MM.1S (cell line): Measurements from ENCODE around the gene PTPN20.
"Not testable (repeated sequence)": the region's sequence is repeated elsewhere in the genome, so short reads cannot be mapped to it uniquely, and the experiment has no call there.

Source experiments
- DNase-seq: peaks from one replicate; pipeline ENCODE4 v3.0.0-alpha.2; 2015
- H2AFZ ChIP-seq: fragments of 300-600 bp; sonication (generic); 2 replicates; pipeline ENCODE4 v1.6.0; 2016; ENCODE audit warnings: antibody characterized with exemption, low read length
- H3F3A ChIP-seq: fragments of 300-600 bp; sonication (generic); 2 replicates; pipeline ENCODE4 v1.6.1; 2016; ENCODE audit warnings: mild to moderate bottlenecking, antibody characterized with exemption, low read length, moderate library complexity, mixed read lengths; ENCODE audit not compliant: insufficient read depth
- H3K27ac ChIP-seq: fragments of 300-600 bp; sonication (generic); 2 replicates; pipeline ENCODE4 v1.5.1; 2016; ENCODE audit warnings: mild to moderate bottlenecking, low read length
- H3K27me3 ChIP-seq: fragments of 300-600 bp; sonication (generic); replicated peaks from 2 replicates; pipeline ENCODE4 v1.6.0; 2016; ENCODE audit warnings: low read length; ENCODE audit not compliant: insufficient read depth
- H3K36me3 ChIP-seq: fragments of 300-600 bp; sonication (generic); replicated peaks from 2 replicates; pipeline ENCODE4 v1.6.1; 2016; ENCODE audit warnings: mild to moderate bottlenecking, low read length, mixed read lengths; ENCODE audit not compliant: insufficient read depth
- H3K4me1 ChIP-seq: fragments of 300-600 bp; sonication (generic); 2 replicates; pipeline ENCODE4 v1.6.1; 2016; ENCODE audit warnings: low read length, mixed read lengths
- H3K4me2 ChIP-seq: fragments of 300-600 bp; sonication (generic); 2 replicates; pipeline ENCODE4 v1.6.0; 2016; ENCODE audit warnings: low read depth, low read length
- H3K4me3 ChIP-seq: fragments of 300-600 bp; sonication (generic); 2 replicates; pipeline ENCODE4 v1.5.1; 2016; ENCODE audit warnings: low read length, mixed read lengths
- H3K79me2 ChIP-seq: fragments of 300-600 bp; sonication (generic); 2 replicates; pipeline ENCODE4 v1.6.1; 2016; ENCODE audit warnings: mixed run types, low read length, mixed read lengths
- H3K9ac ChIP-seq: fragments of 300-600 bp; sonication (generic); 2 replicates; pipeline ENCODE4 v1.6.1; 2016; ENCODE audit warnings: low read length, mixed read lengths
- H3K9me2 ChIP-seq: fragments of 300-600 bp; sonication (generic); replicated peaks from 2 replicates; pipeline ENCODE4 v1.6.1; 2016; ENCODE audit warnings: mild to moderate bottlenecking, low read length, mixed read lengths; ENCODE audit not compliant: insufficient read depth
- H3K9me3 ChIP-seq: fragments of 300-600 bp; sonication (generic); replicated peaks from 2 replicates; pipeline ENCODE4 v1.6.1; 2016; ENCODE audit warnings: mild to moderate bottlenecking, low read length, mixed read lengths; ENCODE audit not compliant: insufficient read depth
- H4K20me1 ChIP-seq: fragments of 300-600 bp; sonication (generic); 2 replicates; pipeline ENCODE4 v1.6.1; 2016; ENCODE audit warnings: mild to moderate bottlenecking, low read length, moderate library complexity, mixed read lengths; ENCODE audit not compliant: insufficient read depth

The PTPN20 gene

GRCh38 chr10:46911144-46911876 lies at the start of gene PTPN20:
TSS of gene PTPN20 (plus strand) at chr10:46911428. CDS start at chr10:46932500, 21,072 bp downstream.
- H3K27ac ChIP-seq, H3K9ac ChIP-seq, H3K79me2 ChIP-seq, H3K4me3 ChIP-seq, DNase-seq, H3K27me3 ChIP-seq, H3K9me3 ChIP-seq, H3K4me1 ChIP-seq, H3K36me3 ChIP-seq, H2AFZ ChIP-seq, H3F3A ChIP-seq, H3K9me2 ChIP-seq, H4K20me1 ChIP-seq, H3K4me2 ChIP-seq: not testable (repeated sequence)

GRCh38 chr10:46869716-46870115 lies 41.5 kb upstream of the PTPN20 start:
- H3K4me1 ChIP-seq, H3K9me3 ChIP-seq, DNase-seq, H3K9me2 ChIP-seq, H4K20me1 ChIP-seq, H3K36me3 ChIP-seq, H2AFZ ChIP-seq, H3K4me3 ChIP-seq, H3K27me3 ChIP-seq, H3F3A ChIP-seq, H3K27ac ChIP-seq, H3K9ac ChIP-seq, H3K79me2 ChIP-seq, H3K4me2 ChIP-seq: not testable (repeated sequence)

- H4K20me1 ChIP-seq, H3K79me2 ChIP-seq, H3K4me2 ChIP-seq, H3K27me3 ChIP-seq, H2AFZ ChIP-seq, H3K4me1 ChIP-seq, H3K9ac ChIP-seq, H3K9me3 ChIP-seq, H3K36me3 ChIP-seq, H3K9me2 ChIP-seq, H3K4me3 ChIP-seq, H3K27ac ChIP-seq, H3F3A ChIP-seq, DNase-seq: not testable (repeated sequence)
Observed at GRCh38 chr10:46871583-46871982, 39.6 kb upstream of the PTPN20 start.

DNA sequence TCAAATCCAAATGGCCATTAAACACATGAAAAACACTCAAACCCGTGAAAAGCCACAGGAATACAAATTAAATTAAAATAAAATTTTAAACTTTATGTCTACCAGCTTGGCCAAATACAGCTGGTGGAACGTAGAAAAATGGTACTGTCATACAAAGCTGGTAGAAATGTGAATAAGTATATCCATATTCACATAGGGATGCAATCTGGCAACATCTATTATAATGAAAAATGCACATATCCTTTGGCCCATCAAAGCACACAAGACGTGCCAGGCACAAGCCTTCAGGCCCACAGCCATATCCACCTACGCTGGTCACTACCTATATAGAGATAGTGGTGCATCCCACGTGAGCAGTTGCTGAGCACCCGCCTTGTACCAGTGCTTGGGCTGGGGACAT lies 35.9 kb upstream of the PTPN20 start:
- H3K79me2 ChIP-seq, H3K4me3 ChIP-seq, H3K27me3 ChIP-seq, H2AFZ ChIP-seq, H3K9ac ChIP-seq, H3K4me2 ChIP-seq, H3K27ac ChIP-seq, H3K9me3 ChIP-seq, H3K9me2 ChIP-seq, H3K36me3 ChIP-seq, H3K4me1 ChIP-seq, H4K20me1 ChIP-seq, DNase-seq, H3F3A ChIP-seq: not testable (repeated sequence)

GRCh38 chr10:46876773-46877172 lies 34.5 kb upstream of the PTPN20 start:
- H3F3A ChIP-seq, H2AFZ ChIP-seq, H3K27ac ChIP-seq, H3K4me1 ChIP-seq, H3K9ac ChIP-seq, H3K4me2 ChIP-seq, H3K36me3 ChIP-seq, H3K9me2 ChIP-seq, H4K20me1 ChIP-seq, H3K79me2 ChIP-seq, H3K4me3 ChIP-seq, H3K9me3 ChIP-seq, H3K27me3 ChIP-seq, DNase-seq: not testable (repeated sequence)

DNA sequence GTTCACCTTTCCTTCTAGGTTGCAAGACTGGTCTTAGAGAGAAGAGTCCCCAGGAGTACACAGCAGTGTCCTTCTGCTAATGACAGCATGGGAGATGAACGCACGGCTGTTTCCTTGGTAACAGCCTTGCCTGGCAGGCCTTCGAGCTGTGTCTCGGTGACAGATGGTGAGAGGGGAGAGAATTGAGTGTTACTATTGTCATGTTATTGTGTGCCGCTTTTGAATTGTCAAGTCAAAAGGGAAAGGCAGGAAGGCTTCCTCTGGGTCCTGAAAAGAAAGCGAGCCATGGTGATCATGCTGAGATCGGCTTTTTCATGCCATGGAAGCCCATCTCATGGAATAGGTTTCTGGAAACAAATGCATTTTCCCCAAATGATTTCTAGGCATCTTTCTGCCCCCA lies 32.5 kb upstream of the PTPN20 start:
- H3K36me3 ChIP-seq, H2AFZ ChIP-seq, H4K20me1 ChIP-seq, H3K27ac ChIP-seq, H3K4me3 ChIP-seq, H3K9ac ChIP-seq, H3K4me2 ChIP-seq, H3K4me1 ChIP-seq, H3K79me2 ChIP-seq, H3K27me3 ChIP-seq, DNase-seq, H3F3A ChIP-seq, H3K9me3 ChIP-seq, H3K9me2 ChIP-seq: not testable (repeated sequence)

GRCh38 chr10:46890813-46891611 lies 20.2 kb upstream of the PTPN20 start:
- H3K4me1 ChIP-seq, H3K9me2 ChIP-seq, H3K4me3 ChIP-seq, H4K20me1 ChIP-seq, H3K9ac ChIP-seq, DNase-seq, H3K27me3 ChIP-seq, H3K27ac ChIP-seq, H3K9me3 ChIP-seq, H3K79me2 ChIP-seq, H3K4me2 ChIP-seq, H2AFZ ChIP-seq, H3K36me3 ChIP-seq, H3F3A ChIP-seq: not testable (repeated sequence)
